CD4-positive, alpha-beta T cell treated with Interleukin-12 subunit alpha and Interleukin-12 subunit beta, for 1 hour (primary cell): Measurements from ENCODE around the gene NIP7.

Source experiments
- DNase-seq: peaks from one replicate; pipeline ENCODE4 v3.0.0-alpha.2; 2020

Gene NIP7

GRCh38 chr16:69319381-69319780 lies 20.2 kb upstream of the NIP7 start:
- no peak for DNase-seq

GRCh38 chr16:69319826-69320739 lies 19.5 kb upstream of the NIP7 start:
- DNase-seq, result no peak

DNA sequence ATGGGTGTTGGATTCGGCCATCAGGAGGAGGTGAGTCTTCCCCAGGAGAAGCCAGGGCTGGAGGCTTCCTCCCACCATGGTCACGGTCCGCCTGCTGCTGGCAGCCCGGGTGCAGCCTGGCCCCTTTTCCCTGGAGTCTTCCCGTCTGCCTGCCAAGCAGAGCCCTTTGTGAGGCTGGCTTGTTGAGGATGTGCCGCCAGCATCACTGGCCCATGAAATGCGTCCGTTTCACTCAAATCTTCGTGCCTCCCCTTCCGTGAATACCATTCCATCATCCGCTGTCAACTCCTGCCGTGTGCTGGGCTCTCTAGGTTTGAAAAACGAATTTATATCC lies 18.9 kb upstream of the NIP7 start:
- DNase-seq, result no peak

DNA sequence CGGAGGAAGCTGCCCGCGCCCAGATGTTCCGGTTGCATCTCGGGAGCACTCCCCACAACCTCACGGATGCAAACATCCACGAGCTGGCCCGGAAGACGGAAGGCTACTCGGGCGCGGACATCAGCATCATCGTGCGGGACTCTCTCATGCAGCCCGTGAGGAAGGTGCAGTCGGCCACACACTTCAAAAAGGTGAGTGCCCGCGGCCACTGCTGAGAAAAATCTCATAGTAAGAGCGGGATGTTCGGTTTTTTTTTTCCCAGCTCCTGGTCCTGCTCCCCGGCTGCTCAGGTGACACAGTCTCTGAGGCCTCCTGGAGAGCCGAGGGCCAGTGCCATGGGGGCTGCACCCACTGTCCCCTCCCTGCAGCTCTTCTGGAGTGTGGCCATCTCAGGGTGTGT lies 18.5 kb upstream of the NIP7 start:
- DNase-seq, result no peak

DNA sequence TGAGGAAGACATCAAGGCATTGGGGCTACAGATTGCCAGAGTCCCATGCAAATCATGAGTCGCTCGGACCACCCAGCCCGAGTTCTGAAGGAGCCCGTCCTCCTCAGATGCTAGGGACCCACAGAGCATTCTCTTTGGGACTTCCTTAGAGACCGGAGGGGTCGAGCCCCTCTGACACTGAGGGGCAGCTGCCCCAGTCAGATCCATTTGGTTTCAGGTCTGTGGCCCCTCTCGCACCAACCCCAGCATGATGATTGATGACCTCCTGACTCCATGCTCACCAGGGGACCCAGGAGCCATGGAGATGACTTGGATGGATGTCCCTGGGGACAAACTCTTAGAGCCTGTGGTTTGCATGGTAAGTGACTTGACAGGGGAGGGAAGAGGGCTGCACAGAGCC lies 17.2 kb upstream of the NIP7 start:
- no peak for DNase-seq

GRCh38 chr16:69323415-69323814 lies 16.2 kb upstream of the NIP7 start:
- no peak for DNase-seq

DNA sequence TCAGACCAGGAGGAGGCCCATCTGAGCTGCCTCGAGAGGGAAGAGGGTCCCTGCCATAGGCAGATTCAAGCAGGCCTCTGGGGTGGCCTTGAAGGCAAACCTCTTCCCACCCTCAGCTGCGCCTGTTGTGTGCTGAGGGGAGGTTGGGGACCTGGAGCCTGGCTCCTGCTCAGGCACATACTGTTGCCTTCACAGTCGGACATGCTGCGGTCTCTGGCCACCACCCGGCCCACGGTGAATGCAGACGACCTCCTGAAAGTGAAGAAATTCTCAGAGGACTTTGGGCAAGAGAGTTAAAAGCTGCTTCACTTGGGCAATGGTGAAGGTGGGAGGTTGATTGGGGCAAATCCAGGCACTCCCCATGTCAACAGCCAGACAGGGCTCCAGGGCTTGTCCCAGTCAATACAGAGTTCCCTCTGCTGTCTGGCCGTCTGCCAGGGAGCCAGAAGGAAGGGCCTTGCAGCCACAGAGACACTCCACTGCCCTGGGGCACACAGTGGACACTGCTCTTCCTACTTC lies 15.5 kb upstream of the NIP7 start:
- DNase-seq, result no peak

DNA sequence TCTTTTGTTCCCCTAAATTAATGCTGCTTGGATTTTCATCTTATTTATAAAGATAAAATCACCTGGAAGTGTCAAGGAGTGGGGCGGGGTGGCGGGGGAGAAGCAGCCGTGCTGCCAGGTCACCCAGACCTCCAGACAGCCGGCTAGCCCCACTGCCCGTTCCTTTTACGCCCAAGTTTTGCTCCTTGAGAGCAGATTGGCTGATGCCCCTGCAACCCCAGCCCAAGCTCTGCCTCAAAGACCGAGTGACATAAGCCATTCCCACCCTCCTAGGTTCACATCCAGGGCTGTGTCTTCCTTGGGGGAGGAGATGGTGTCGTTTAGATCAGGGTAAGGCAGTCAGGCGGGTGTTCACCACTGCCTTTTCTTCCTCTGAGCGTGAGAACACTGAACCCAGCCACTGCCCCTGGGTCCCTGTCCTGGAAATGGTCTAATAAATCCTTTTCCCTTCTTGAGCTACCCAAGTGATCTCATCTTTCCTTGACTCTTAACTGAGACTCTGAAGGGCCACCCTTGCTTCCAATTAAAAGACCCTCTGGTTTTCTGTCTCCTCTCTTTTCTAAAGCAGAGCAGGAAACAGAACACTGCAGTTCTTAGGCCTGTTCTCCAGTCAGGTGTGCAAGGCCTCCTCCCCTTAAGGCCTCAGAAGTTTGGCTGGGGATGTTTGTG lies 14.9 kb upstream of the NIP7 start:
- DNase-seq, result no peak

DNA sequence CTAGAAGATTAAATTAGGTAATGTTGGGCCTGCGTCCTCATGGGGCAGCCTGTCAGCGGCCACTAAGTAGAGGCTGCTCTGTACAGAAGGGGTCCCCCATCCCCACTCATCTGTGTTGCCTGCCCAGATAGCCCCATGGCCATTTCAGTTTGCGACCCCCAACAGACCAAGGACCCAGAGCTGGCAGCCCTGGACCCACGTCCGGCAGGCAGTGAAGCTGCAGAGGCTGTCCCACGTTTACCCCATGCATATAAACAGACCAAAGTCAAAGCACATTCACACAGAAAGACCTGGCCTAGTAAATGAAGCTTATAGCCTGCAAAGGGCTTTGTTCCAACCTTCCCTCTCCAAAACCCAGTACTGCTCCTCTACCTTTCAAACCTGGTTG lies 13.8 kb upstream of the NIP7 start:
- DNase-seq, result no peak

- DNase-seq, result no peak
Measured at GRCh38 chr16:69326172-69326873, 13.2 kb upstream of the NIP7 start.

DNA sequence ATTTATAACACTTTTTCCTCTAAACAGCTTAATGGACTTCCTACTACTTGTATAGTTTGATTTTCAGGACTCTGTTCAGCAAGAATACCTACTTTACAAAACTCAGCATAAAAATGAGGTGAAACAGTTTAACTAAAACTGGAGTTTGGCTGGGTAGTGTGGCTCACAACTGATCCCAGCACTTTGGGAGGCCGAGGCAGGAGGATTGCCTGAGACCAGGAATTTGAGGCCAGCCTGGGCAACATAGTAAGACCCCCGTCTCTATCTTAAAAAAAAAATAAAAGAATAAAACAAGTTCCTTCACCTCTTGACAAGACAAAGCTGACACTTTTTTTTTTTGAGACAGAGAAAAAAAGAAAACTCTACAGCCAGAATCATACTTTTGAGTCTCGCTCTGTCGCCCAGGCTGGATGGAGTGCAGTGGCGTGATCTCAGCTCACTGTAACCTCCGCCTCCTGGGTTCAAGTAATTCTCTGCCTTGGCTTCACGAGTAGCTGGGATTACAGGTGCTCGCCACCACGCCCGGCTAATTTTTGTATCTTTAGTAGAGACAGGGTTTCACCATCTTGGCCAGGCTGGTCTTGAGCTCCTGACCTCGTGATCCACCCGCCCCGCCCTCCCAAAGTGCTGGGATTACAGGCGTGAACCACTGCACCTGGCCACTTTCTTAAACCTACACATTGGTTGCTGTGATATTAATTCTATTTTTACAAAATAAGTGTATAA lies 11.8 kb upstream of the NIP7 start:
- DNase-seq, result no peak

GRCh38 chr16:69328854-69329316 lies 10.7 kb upstream of the NIP7 start:
- no peak for DNase-seq

DNA sequence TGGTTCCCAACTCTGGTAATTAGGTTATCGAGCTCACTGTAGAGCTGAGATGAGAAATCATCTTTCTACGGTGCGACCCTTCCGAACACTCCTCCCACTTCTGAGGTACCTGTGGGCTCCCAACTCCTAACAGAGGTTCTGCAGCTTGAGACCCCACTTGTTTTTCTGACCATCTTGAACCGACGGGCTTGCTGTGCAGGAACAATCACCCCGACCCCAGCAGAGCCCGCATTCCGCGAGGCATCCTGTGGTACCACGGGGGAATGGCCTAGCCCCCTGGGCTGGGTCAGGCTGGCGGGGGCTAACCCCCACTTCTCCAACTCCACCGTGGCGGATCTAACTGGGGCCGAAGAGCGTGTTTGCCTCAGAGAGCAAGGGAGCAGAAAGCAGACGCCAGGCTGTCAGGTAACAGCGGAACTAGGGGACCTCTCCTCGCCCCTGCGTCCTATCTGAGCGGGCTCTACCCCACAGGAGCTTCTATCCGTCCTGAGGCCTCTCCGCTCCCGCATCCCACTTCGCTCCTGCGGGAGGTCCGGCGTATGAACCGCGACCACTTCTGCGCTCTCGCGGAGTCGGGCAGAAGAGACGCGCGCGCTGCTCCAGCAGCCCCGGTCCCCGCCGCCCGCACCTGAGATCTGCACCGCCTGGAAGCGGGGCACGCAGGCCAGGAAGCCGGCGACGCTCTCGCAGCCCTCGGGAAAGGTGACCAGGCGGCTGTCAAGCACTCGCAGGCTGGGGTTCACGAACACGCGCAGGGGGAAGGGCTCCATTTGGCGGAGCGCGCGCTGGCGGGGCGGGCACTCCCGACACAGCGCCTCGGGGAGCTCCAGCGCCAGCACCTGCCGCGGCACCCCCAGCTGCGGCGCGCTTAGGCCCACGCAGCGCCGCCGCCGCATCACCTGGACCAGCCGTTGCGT lies 9.9 kb upstream of the NIP7 start:
- DNase-seq, result no peak

GRCh38 chr16:69330286-69331109 lies 9.1 kb upstream of the NIP7 start, which contains the start of gene PDF:
Gene PDF (minus strand): TSS chr16:69330588. CDS start chr16:69330570, 18 bp downstream.
- DNase-seq, result peak; percentile 83

DNA sequence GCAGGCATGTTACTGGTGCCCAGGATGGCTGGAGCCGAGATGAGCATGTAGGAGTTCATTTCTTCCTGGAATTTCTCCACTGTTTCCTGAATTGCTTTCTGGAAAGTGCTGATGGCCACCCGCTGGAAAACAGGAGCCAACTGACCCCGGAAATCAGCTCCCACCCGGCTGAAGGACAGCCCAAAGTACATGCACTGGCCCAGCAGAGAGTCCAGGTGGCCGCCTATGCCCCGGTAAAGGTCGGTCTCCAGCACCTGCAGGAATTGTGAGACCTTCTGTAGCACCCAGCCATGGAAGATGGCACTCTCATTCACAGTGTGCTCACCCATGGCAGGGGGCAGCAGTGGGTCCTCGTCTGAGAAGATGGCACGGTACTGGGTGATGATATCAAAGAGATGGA lies 4.9 kb upstream of the NIP7 start:
- DNase-seq, result no peak

- no peak for DNase-seq
Measured at GRCh38 chr16:69338557-69339288, 849 bp upstream of the NIP7 start.

- DNase-seq, result no peak
Measured at GRCh38 chr16:69340095-69340644, 598 bp downstream of the NIP7 start.

- DNase-seq, result no peak
Measured at GRCh38 chr16:69344171-69344570, 4.6 kb downstream of the NIP7 start.

DNA sequence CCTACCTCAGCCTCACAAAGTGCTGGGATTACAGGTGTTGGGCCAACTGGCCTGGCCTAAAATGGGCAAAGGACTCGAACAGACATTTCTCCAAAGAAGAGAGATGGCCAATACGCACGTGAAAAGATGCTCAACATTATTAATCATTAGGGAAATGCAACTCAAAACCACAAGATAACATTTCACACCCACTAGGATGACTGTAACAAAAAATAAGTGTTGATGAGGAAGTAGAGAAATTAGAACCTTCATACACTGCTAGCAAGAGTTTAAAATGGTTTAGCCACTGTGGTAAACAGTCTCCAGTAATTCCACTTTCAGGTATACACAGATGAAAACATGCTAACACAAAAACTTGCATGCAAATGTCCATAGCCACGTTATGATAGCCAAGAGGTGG lies 6.4 kb downstream of the NIP7 start:
- no peak for DNase-seq

DNA sequence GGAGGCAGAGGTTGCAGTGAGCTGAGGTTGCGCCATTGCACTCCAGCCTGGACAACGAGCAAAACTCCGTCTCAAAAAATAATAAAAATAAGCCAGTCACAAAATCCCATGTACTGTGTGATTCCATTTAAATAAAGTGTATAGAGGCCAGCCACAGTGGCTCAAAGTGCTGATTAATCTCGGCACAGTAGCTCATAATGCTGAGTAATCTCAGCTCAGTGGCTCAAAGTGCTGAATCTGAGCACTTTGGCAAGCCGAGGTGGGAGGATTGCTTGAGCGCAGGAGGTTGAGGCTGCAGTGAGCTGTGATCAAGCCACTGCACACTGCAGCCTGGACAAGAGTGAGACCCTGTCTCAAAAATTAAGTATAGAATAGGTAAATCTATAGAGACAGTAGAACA lies 7.1 kb downstream of the NIP7 start:
- DNase-seq, result no peak
